K562 (cell line): ENCODE data around the gene WHAMM. TPM values are rescaled to one million over a fixed set of nuclear protein-coding genes. Genes with fewer than 3 reads are reported as not detected.

Experiments
- BHLHE40 ChIP-seq: IDR thresholded peaks from 2 replicates; pipeline ENCODE4 v1.6.1; 2011; ENCODE audit warnings: low read length, improper control_type of control experiment
- ELF1 ChIP-seq: fragments of 200-800 bp; sonication (Bioruptor generic); IDR thresholded peaks from 2 replicates; pipeline ENCODE4 v1.6.1; 2016; ENCODE audit warnings: missing genetic modification characterization, missing compliant biosample characterization
- EWSR1 ChIP-seq: fragments of 450-650 bp; IDR thresholded peaks from 2 replicates; pipeline ENCODE4 v1.6.1; 2018; ENCODE audit warnings: borderline replicate concordance, mild to moderate bottlenecking, low read depth, moderate library complexity; ENCODE audit not compliant: partially characterized antibody
- HDAC6 ChIP-seq: IDR thresholded peaks from 2 replicates; pipeline ENCODE4 v1.6.1; 2012; ENCODE audit warnings: low read depth, mild to moderate bottlenecking, control low read depth, inconsistent platforms, low read length, moderate library complexity
- HSF4 ChIP-seq: fragments of 250-450 bp; sonication (Bioruptor Pico); IDR thresholded peaks from 2 replicates; pipeline ENCODE4 v2.1.2; 2022; ENCODE audit warnings: mild to moderate bottlenecking, moderate library complexity, borderline replicate concordance
- PRDM10 ChIP-seq: fragments of 450-650 bp; IDR thresholded peaks from 2 replicates; pipeline ENCODE4 v1.6.1; 2018; ENCODE audit not compliant: partially characterized antibody
- RCOR1 ChIP-seq, 2 experiments: IDR thresholded peaks; 2 replicates each; pipeline ENCODE4 v1.6.1; 2012; ENCODE audit warnings: low read depth in 2 of 2, low read length in 2 of 2, borderline replicate concordance in 1 of 2, improper control_type of control experiment in 1 of 2
- TEAD1 ChIP-seq, 2 experiments: fragments of 450-650 bp in 1 of 2; sonication (generic) in 1 of 2; formaldehyde crosslinking; IDR thresholded peaks; 2 replicates each; pipeline versions ENCODE4 v1.4.0 to v1.8.0; 2020 to 2022; ENCODE audit warnings: mild to moderate bottlenecking in 2 of 2, missing genetic modification reagents in 1 of 2
- ZBTB33 ChIP-seq: sonication (generic); formaldehyde crosslinking; IDR thresholded peaks from 2 replicates; pipeline ENCODE4 v1.8.1; 2023; ENCODE audit warnings: mild to moderate bottlenecking, missing genetic modification reagents
- ZNF133 ChIP-seq: fragments of 250-450 bp; sonication (Bioruptor Pico); IDR thresholded peaks from 2 replicates; pipeline ENCODE4 v1.4.0; 2020; ENCODE audit warnings: mild to moderate bottlenecking
- ZNF224 ChIP-seq: sonication (generic); formaldehyde crosslinking; IDR thresholded peaks from 2 replicates; pipeline ENCODE4 v1.8.0; 2022; ENCODE audit warnings: mild to moderate bottlenecking, missing genetic modification reagents
- ZNF408 ChIP-seq: fragments of 250-450 bp; sonication (Bioruptor Pico); IDR thresholded peaks from 2 replicates; pipeline ENCODE4 v1.4.0; 2020; ENCODE audit warnings: low read depth, mild to moderate bottlenecking, moderate library complexity
- ZNF431 ChIP-seq: sonication (generic); formaldehyde crosslinking; IDR thresholded peaks from 2 replicates; pipeline ENCODE4 v1.8.0; 2022; ENCODE audit warnings: mild to moderate bottlenecking, missing genetic modification reagents
- polyA plus RNA-seq, 8 experiments: library from polyadenylated mRNA; depleted of rRNA in 4 of 8; stranded (reverse) in 5 of 8; unstranded in 3 of 8; fragments of >200 nt; fragmentation: Nextera tagmentation in 2 of 8; fragmentation: Illumina TruSeq in 1 of 8; extraction: Ambion mirVana in 2 of 8; extraction: Trizol in 1 of 8; gene quantifications; 2 replicates each; pipeline versions ENCODE4 v1.2.1 to v1.2.3, GENCODE V29; 2011 to 2014; ENCODE audit warnings: inconsistent platforms in 1 of 8, missing spikeins in 1 of 8
- total RNA-seq, 7 experiments: library from RNA; depleted of rRNA in 6 of 7; stranded (reverse); fragments of >200 nt in 6 of 7; fragmentation: Illumina TruSeq in 2 of 7; extraction: Trizol in 2 of 7; gene quantifications; 2 replicates each; pipeline versions ENCODE4 v1.2.1 to v1.2.3, GENCODE V29; 2011 to 2021; ENCODE audit warnings: low replicate concordance in 1 of 7
- TF ChIP-seq, protein P1 (sequence below), 2 experiments: fragments of 450-650 bp in 1 of 2; IDR thresholded peaks; 2 replicates each; pipeline ENCODE4 v1.6.1; 2011 to 2017; ENCODE audit warnings: low read depth in 2 of 2, antibody characterized with exemption in 1 of 2, borderline replicate concordance in 1 of 2, low read length in 1 of 2, mild to moderate bottlenecking in 1 of 2, mixed read lengths in 1 of 2; ENCODE audit not compliant: control insufficient read depth in 1 of 2
- TF ChIP-seq, protein P2 (sequence below): fragments of 200-400 bp; formaldehyde crosslinking; IDR thresholded peaks from 2 replicates; pipeline ENCODE4 v1.6.1; 2017; ENCODE audit warnings: mild to moderate bottlenecking, low read depth, low read length, moderate library complexity

Gene WHAMM
- total and polyA plus RNA-seq, 9 of the 15 experiments (the other 6 are each of a cell fraction or from before 2014, with no cell fraction given) = 2.0 to 4.8 (median 3.6) TPM

DNA sequence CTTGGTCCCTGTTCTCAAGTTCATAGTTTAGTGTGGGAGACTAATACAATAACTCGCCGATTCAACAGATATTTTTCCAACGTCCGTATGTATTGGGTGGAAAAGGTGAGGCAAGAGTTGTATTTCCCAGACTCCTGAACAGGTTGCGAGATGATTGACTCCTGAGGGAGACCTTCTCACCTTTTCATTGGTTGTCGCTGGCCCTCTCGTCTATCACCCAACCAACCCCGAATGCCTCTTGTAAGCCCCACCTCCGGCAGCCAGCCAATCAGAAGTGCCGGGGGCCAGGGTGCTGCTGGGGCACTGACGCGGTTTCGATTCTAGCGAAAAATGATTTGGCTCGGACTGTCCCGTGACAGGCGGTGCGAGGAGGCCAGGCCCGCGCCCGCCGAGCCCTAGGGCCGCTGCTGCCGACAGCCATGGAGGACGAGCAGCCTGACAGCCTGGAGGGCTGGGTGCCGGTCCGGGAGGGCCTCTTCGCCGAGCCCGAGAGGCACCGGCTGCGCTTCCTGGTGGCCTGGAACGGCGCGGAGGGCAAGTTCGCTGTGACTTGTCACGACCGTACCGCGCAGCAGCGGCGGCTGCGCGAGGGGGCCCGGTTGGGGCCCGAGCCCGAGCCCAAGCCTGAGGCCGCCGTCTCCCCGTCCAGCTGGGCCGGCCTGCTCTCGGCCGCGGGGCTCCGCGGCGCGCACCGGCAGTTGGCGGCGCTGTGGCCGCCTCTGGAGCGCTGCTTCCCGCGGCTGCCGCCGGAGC lies at the start of gene WHAMM (continued):
- TF ChIP-seq TEAD1 (CRISPR knock-in tag; IDR thresholded peaks at IDR 0.05) (peak in 1 of 2 experiments; percentile 70; a peak in 1 of 4 replicates), ZNF224 (CRISPR knock-in tag) (no peak), ELF1 (no peak), ZNF133 (CRISPR knock-in tag) (no peak), ZBTB33 (CRISPR knock-in tag) (no peak), HSF4 (CRISPR knock-in tag) (no peak), HDAC6 (no peak), PRDM10 (peak; percentile 6), EWSR1 (no peak), BHLHE40 (peak; percentile 85), ZNF431 (no peak; the same call in 1 of the 2 replicates), RCOR1 (IDR thresholded peaks at IDR 0.05; ENCODE audit: borderline replicate concordance in 1 of 2, low read depth in 2 of 2, low read length in 2 of 2) (peak in 1 of 2 experiments; percentile 88; a peak in 2 of 4 replicates), ZNF408 (CRISPR knock-in tag) (no peak)
- TF ChIP-seq, protein P1, sequence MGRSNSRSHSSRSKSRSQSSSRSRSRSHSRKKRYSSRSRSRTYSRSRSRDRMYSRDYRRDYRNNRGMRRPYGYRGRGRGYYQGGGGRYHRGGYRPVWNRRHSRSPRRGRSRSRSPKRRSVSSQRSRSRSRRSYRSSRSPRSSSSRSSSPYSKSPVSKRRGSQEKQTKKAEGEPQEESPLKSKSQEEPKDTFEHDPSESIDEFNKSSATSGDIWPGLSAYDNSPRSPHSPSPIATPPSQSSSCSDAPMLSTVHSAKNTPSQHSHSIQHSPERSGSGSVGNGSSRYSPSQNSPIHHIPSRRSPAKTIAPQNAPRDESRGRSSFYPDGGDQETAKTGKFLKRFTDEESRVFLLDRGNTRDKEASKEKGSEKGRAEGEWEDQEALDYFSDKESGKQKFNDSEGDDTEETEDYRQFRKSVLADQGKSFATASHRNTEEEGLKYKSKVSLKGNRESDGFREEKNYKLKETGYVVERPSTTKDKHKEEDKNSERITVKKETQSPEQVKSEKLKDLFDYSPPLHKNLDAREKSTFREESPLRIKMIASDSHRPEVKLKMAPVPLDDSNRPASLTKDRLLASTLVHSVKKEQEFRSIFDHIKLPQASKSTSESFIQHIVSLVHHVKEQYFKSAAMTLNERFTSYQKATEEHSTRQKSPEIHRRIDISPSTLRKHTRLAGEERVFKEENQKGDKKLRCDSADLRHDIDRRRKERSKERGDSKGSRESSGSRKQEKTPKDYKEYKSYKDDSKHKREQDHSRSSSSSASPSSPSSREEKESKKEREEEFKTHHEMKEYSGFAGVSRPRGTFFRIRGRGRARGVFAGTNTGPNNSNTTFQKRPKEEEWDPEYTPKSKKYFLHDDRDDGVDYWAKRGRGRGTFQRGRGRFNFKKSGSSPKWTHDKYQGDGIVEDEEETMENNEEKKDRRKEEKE (IDR thresholded peaks at IDR 0.05; ENCODE audit: borderline replicate concordance in 1 of 2, control insufficient read depth in 1 of 2, low read depth in 2 of 2, low read length in 1 of 2) = no peak
- TF ChIP-seq, protein P2, sequence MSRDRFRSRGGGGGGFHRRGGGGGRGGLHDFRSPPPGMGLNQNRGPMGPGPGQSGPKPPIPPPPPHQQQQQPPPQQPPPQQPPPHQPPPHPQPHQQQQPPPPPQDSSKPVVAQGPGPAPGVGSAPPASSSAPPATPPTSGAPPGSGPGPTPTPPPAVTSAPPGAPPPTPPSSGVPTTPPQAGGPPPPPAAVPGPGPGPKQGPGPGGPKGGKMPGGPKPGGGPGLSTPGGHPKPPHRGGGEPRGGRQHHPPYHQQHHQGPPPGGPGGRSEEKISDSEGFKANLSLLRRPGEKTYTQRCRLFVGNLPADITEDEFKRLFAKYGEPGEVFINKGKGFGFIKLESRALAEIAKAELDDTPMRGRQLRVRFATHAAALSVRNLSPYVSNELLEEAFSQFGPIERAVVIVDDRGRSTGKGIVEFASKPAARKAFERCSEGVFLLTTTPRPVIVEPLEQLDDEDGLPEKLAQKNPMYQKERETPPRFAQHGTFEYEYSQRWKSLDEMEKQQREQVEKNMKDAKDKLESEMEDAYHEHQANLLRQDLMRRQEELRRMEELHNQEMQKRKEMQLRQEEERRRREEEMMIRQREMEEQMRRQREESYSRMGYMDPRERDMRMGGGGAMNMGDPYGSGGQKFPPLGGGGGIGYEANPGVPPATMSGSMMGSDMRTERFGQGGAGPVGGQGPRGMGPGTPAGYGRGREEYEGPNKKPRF = no peak
